ENCODE data around the gene SIPA1L2. TPM values are rescaled to one million over a fixed set of nuclear protein-coding genes. Genes with fewer than 3 reads are reported as not detected.

SIPA1L2 gene
- total and polyA plus RNA-seq, 2 experiments from 2014 or later: 4.1 to 17.0 TPM

- peaks cover 40% of the 10 kb centered on the region for H3K4me1 ChIP-seq (ENCODE audit: insufficient read depth)
- Mint-ChIP-seq H3K4me1 (peaks cover 76% of the 10 kb centered on the region), H3K9me3 (no peaks in the 10 kb centered on the region), H3K36me3 (ENCODE audit: low read depth) (no peaks in the 10 kb centered on the region), H3K4me3 (no peak overlapping the region), H3K27me3 (ENCODE audit: insufficient read depth, low read depth, poor library complexity) (peaks cover 11% of the 10 kb centered on the region), H3K27ac (no peak overlapping the region)
- H3K4me3 ChIP-seq: no peak overlapping the region
- no peak for TF ChIP-seq NANOG (IDR thresholded peaks at IDR 0.05; ENCODE audit: borderline replicate concordance)
- no peak for TF ChIP-seq ZNF331 (CRISPR knock-in tag; IDR thresholded peaks at IDR 0.05; ENCODE audit: low read depth)
- no peak for TF ChIP-seq REST (IDR thresholded peaks at IDR 0.05; ENCODE audit: unreplicated experiment)
- DNase-seq (ENCODE audit: low spot score) (no peak), ATAC-seq (no peak)
- no peak overlapping the region for H3K27ac ChIP-seq (ENCODE audit: low read depth)
- H3K9me2 ChIP-seq (ENCODE audit: insufficient read depth): no peaks in the 10 kb centered on the region
- H3K79me2 ChIP-seq (replicated peaks; ENCODE audit: insufficient read depth): peaks cover 52% of the 10 kb centered on the region
- H3K27me3 ChIP-seq (ENCODE audit: insufficient read depth): peaks cover 18% of the 10 kb centered on the region
- no peak overlapping the region for H3K4me2 ChIP-seq
- H3F3A ChIP-seq (replicated peaks; ENCODE audit: low read depth): no peaks in the 10 kb centered on the region
- H2AFZ ChIP-seq: no peak overlapping the region
- H3K36me3 ChIP-seq (ENCODE audit: insufficient read depth): no peaks in the 10 kb centered on the region
- H4K20me1 ChIP-seq (replicated peaks; ENCODE audit: insufficient read depth): no peaks in the 10 kb centered on the region; the same call in 1 of the 2 replicates
Observed at GRCh38 chr1:232625319-232625868, 4.5 kb downstream of the SIPA1L2 start.

GRCh38 chr1:232624546-232625281, 5.2 kb downstream of the SIPA1L2 start:
- Mint-ChIP-seq H3K4me3 (no peak overlapping the region), H3K4me1 (peaks cover 83% of the 10 kb centered on the region), H3K27me3 (ENCODE audit: insufficient read depth, low read depth, poor library complexity) (peaks cover 15% of the 10 kb centered on the region), H3K27ac (no peak overlapping the region), H3K9me3 (no peaks in the 10 kb centered on the region), H3K36me3 (ENCODE audit: low read depth) (no peaks in the 10 kb centered on the region)
- ATAC-seq (no peak), DNase-seq (ENCODE audit: low spot score) (no peak)
- Histone ChIP-seq H3K27me3 (ENCODE audit: insufficient read depth) (peaks cover 18% of the 10 kb centered on the region), H3K36me3 (ENCODE audit: insufficient read depth) (no peaks in the 10 kb centered on the region), H2AFZ (no peak overlapping the region), H3F3A (replicated peaks; ENCODE audit: low read depth) (no peaks in the 10 kb centered on the region), H3K9me2 (ENCODE audit: insufficient read depth) (no peaks in the 10 kb centered on the region), H4K20me1 (replicated peaks; ENCODE audit: insufficient read depth) (no peaks in the 10 kb centered on the region; the same call in 1 of the 2 replicates), H3K4me3 (no peak overlapping the region), H3K4me2 (no peak overlapping the region), H3K79me2 (replicated peaks; ENCODE audit: insufficient read depth) (peaks cover 52% of the 10 kb centered on the region), H3K27ac (ENCODE audit: low read depth) (no peak overlapping the region), H3K4me1 (ENCODE audit: insufficient read depth) (peaks cover 46% of the 10 kb centered on the region)
- TF ChIP-seq ZNF331 (CRISPR knock-in tag; IDR thresholded peaks at IDR 0.05; ENCODE audit: low read depth) (no peak), JUNB (IDR thresholded peaks at IDR 0.05; ENCODE audit: unreplicated experiment) (no peak), POLR2AphosphoS5 (IDR thresholded peaks at IDR 0.05; ENCODE audit: low read depth) (no peak), REST (IDR thresholded peaks at IDR 0.05; ENCODE audit: unreplicated experiment) (no peak), ZNF114 (CRISPR knock-in tag; IDR thresholded peaks at IDR 0.05) (no peak), STAT1 (IDR thresholded peaks at IDR 0.05; ENCODE audit: unreplicated experiment) (no peak), CTCF (conservative IDR thresholded peaks at IDR 0.05; ENCODE audit: low read depth in 2 of 2) (no peak), ETS1 (IDR thresholded peaks at IDR 0.05) (no peak), EZH2phosphoT487 (IDR thresholded peaks at IDR 0.05; ENCODE audit: unreplicated experiment) (no peak), CREB1 (CRISPR knock-in tag; IDR thresholded peaks at IDR 0.05; ENCODE audit: low read depth) (no peak), EZH2 (IDR thresholded peaks at IDR 0.05; ENCODE audit: low read depth, unreplicated experiment) (no peak), NANOG (IDR thresholded peaks at IDR 0.05; ENCODE audit: borderline replicate concordance) (no peak)

Data from GM23338 (cell line).